ENCODE data around the gene HRH1.

- TF ChIP-seq CTCF (IDR thresholded peaks at IDR 0.05; ENCODE audit: insufficient read depth, low read depth, low read length), result no peak
- no peak for TF ChIP-seq EZH2 (IDR thresholded peaks at IDR 0.05; ENCODE audit: insufficient read depth, low read length)
These were observed 38.7 kb upstream of the HRH1 start for GRCh38 chr3:11115548-11115947.

Measured in astrocyte (in vitro differentiated cells and primary cell).